ENCODE results near the gene YIPF1.

YIPF1 gene

DNA sequence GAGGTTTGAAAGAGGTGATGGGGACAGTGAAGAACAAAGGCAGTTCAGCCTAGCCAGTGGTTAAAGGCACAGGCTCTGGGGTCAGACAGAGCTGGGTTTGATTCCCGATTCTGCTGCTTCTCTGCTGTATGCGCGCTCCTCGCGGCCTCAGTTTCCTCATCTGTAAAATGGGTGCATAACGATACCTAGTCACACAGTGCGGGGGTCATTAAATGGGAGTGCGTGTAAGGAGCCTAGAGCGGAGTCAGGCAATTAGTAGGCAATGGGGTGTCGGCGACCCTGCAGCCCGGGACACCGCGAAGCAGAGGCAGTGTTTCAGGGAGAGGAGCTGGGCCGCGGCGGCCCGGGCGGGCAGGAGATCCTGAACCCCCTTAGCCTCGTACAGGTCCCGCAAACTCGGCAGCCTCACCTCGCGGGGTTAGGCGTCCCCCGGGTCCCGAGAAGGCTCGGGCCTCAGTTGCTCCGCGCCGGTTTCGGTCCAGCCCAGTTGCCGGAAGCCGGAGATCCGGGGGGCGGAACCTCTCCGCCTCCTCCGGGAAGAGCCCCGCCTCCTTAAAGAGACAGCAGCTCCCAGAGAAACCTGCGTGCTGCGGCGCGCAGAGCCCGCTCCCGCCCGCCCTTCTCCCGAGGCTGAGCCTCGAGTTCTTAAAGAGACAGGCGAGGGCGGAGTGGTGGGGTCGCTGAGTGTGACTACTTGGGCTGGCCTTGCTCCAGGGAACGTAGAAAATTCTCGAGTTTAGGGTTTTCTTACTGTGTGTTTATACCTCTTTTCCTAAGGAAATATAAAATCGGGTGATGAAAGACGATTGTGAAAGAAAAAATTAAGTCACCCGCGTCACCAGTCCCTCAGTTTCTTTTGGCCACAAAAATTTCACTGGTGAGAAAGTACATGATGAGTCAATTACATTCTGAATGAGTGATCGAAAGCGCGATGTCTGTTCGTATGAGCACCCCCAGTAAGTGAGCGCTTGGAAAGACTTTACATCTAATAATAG lies at the start of gene YIPF1:
Gene YIPF1, minus strand, starts transcription at position 494 of the 995 bp plus-strand sequence. CDS start 860 bp downstream, outside the sequence.
- no peaks in the 10 kb centered on the region for H3K9me3 ChIP-seq (ENCODE audit: control insufficient read depth in 1 of 2, low read length in 2 of 2)
- peak within 1 kb of the TSS; percentile 58 for H3K27ac ChIP-seq (ENCODE audit: low read depth, low read length)
- no peaks in the 10 kb centered on the region for H3K27me3 ChIP-seq (ENCODE audit: control insufficient read depth in 1 of 2, insufficient read depth in 2 of 2, low read length in 2 of 2)
- peak within 1 kb of the TSS; percentile 89 to 95 for H3K4me3 ChIP-seq (ENCODE audit: low read depth in 1 of 2, low read length in 2 of 2)
- peak within 1 kb of the TSS; percentile 82 to 83 for H3K9ac ChIP-seq (ENCODE audit: low read depth in 1 of 2, low read length in 2 of 2)
- H3K4me1 ChIP-seq (ENCODE audit: control insufficient read depth in 1 of 2, insufficient read depth in 2 of 2, low read length in 2 of 2), result peaks cover 15 to 16% of the 10 kb centered on the region in 2 donors
- peaks cover 0 to 14% of the 10 kb centered on the region in 2 donors for H3K36me3 ChIP-seq (ENCODE audit: control insufficient read depth in 1 of 2, insufficient read depth in 2 of 2, low read length in 2 of 2)

DNA sequence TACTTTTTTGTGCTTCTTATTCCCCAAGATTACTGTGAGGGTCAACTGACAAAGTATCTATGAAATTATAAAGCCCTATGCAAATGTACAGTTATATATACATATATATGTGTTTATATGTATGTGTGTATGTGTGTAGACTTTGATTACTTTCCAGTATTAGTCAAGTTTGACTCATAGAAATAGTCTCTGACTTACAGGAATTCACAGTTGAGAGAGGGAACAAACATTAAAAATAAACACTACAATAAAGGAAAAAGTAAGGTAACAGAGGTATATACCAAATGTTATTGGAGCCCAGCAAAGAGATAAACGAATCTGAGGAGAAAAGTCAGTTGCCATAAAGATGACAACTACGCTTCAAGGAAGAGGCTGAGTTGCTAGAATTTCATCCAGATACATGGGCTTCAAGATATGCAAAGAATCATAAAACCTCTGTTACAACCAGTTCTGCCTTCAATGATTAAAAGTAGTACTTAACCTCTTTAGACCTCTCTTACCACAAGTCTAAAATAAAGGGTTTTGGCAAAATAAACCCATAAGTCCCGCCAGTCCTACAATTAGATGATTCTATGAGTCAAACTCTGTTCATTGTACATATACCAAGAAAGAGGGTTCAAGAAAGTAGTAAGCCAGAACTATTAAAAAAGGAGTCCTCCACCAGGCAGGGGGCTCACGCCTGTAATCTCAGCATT lies 48.7 kb upstream of the YIPF1 start:
- Histone ChIP-seq H3K27ac (ENCODE audit: low read depth, low read length) (no peak overlapping the region), H3K9me3 (ENCODE audit: control insufficient read depth in 1 of 2, low read length in 2 of 2) (peaks cover 5 to 11% of the 10 kb centered on the region in 2 donors), H3K27me3 (ENCODE audit: control insufficient read depth in 1 of 2, insufficient read depth in 2 of 2, low read length in 2 of 2) (no peaks in the 10 kb centered on the region), H3K4me1 (ENCODE audit: control insufficient read depth in 1 of 2, insufficient read depth in 2 of 2, low read length in 2 of 2) (no peaks in the 10 kb centered on the region), H3K4me3 (ENCODE audit: low read depth in 1 of 2, low read length in 2 of 2) (no peak overlapping the region), H3K36me3 (ENCODE audit: control insufficient read depth in 1 of 2, insufficient read depth in 2 of 2, low read length in 2 of 2) (peaks cover 0 to 5% of the 10 kb centered on the region in 2 donors), H3K9ac (ENCODE audit: low read depth in 1 of 2, low read length in 2 of 2) (no peak overlapping the region)

DNA sequence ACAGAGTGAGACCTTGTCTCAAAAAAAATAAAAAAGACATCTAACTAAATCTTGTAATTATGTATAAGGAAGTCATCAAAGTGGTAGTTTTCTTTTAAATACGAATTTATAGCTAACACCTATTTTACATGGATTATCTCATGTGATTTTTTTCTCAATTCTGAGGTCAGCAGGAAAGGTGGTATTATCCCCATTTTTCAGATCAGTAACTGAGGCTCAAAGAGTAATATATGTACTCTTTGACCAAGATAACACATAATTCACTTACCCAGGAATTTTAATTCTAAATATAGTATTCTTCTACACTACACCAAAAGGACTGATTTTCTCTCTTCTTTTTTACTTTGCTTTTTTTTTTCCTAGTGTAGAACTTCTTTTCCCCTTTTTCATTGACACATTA lies 46.8 kb upstream of the YIPF1 start:
- H3K27ac ChIP-seq (ENCODE audit: low read depth, low read length), result no peak overlapping the region
- H3K9me3 ChIP-seq (ENCODE audit: control insufficient read depth in 1 of 2, low read length in 2 of 2), result peaks cover 5 to 14% of the 10 kb centered on the region in 2 donors
- no peak overlapping the region for H3K9ac ChIP-seq (ENCODE audit: low read depth in 1 of 2, low read length in 2 of 2)
- H3K27me3 ChIP-seq (ENCODE audit: control insufficient read depth in 1 of 2, insufficient read depth in 2 of 2, low read length in 2 of 2), result no peaks in the 10 kb centered on the region
- no peaks in the 10 kb centered on the region for H3K4me1 ChIP-seq (ENCODE audit: control insufficient read depth in 1 of 2, insufficient read depth in 2 of 2, low read length in 2 of 2)
- H3K36me3 ChIP-seq (ENCODE audit: control insufficient read depth in 1 of 2, insufficient read depth in 2 of 2, low read length in 2 of 2), result peaks cover 0 to 5% of the 10 kb centered on the region in 2 donors
- no peak overlapping the region for H3K4me3 ChIP-seq (ENCODE audit: low read depth in 1 of 2, low read length in 2 of 2)

DNA sequence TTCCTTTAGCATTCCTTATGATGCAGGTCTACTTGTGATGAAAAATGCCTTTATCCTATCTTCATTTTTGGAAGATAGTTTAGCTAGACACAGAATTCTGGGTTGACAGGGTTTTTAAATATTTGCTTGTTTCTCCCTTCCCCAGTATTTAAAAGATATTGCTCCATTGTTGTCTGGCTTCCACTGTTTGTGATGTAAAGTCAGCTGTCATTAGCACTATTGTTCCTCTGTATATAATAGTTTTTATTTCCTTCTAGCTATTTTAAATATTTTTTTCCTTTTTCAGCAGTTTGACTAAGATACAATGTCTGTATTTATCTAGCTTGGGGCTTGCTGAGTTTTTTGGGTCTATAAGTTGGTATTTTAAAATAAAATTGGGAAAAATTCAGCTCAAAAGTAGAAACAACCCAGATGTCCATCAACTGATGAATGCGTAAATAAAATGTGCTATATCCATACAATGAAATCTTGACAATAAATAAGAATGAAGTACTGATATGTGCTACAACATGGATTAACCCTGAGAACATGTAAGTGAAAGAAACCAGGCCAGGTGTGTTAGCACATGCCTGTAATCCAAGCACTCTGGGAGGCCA lies 44.7 kb upstream of the YIPF1 start:
- Histone ChIP-seq H3K27ac (ENCODE audit: low read depth, low read length) (no peak overlapping the region), H3K9me3 (ENCODE audit: control insufficient read depth in 1 of 2, low read length in 2 of 2) (peaks cover 5 to 14% of the 10 kb centered on the region in 2 donors), H3K4me1 (ENCODE audit: control insufficient read depth in 1 of 2, insufficient read depth in 2 of 2, low read length in 2 of 2) (no peaks in the 10 kb centered on the region), H3K27me3 (ENCODE audit: control insufficient read depth in 1 of 2, insufficient read depth in 2 of 2, low read length in 2 of 2) (no peaks in the 10 kb centered on the region), H3K36me3 (ENCODE audit: control insufficient read depth in 1 of 2, insufficient read depth in 2 of 2, low read length in 2 of 2) (peaks cover 3 to 6% of the 10 kb centered on the region in 2 donors), H3K9ac (ENCODE audit: low read depth in 1 of 2, low read length in 2 of 2) (no peak overlapping the region), H3K4me3 (ENCODE audit: low read depth in 1 of 2, low read length in 2 of 2) (no peak overlapping the region)

DNA sequence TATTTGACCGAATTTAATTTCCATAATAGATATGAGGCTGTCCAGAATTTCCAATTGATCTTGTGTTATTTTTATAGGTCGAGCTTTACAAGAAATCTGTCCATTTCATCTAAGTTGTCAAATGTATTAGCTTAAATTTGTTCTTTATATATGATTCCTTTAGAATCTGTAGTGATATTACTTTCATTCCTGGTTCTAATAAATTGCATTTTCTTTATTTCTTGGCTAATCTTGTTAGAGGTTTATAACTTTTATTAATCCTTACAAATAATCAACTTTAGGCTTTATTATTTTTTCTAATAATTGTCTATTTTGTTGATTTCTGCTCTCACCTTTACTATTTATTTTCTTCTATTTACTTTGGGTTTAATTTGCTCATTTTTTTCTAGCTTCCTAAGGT lies 41.9 kb upstream of the YIPF1 start:
- no peak overlapping the region for H3K9ac ChIP-seq (ENCODE audit: low read depth in 1 of 2, low read length in 2 of 2)
- H3K4me1 ChIP-seq (ENCODE audit: control insufficient read depth in 1 of 2, insufficient read depth in 2 of 2, low read length in 2 of 2), result no peaks in the 10 kb centered on the region
- peaks cover 3 to 15% of the 10 kb centered on the region in 2 donors for H3K36me3 ChIP-seq (ENCODE audit: control insufficient read depth in 1 of 2, insufficient read depth in 2 of 2, low read length in 2 of 2)
- peaks cover 5 to 14% of the 10 kb centered on the region in 2 donors for H3K9me3 ChIP-seq (ENCODE audit: control insufficient read depth in 1 of 2, low read length in 2 of 2)
- no peak overlapping the region for H3K27ac ChIP-seq (ENCODE audit: low read depth, low read length)
- H3K27me3 ChIP-seq (ENCODE audit: control insufficient read depth in 1 of 2, insufficient read depth in 2 of 2, low read length in 2 of 2), result no peaks in the 10 kb centered on the region
- no peak overlapping the region for H3K4me3 ChIP-seq (ENCODE audit: low read depth in 1 of 2, low read length in 2 of 2)

DNA sequence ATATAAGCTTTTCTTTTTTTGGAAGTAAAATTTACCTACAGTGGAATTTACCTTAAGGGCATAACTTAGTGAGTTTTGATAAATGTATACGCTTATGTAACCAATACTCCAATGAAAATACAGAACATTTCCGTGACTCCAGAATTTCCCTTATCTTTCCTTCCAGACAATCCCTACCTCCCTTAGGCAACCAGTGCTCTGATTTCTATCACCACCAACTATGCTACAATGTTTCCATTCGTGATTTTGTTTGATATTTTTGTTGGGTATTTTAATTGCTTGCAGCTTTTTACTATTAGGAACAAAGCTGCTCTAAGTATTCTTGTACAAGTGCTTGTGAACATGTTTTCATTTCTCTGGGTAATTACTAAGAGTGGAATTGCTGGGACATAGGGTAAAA lies 41.3 kb upstream of the YIPF1 start:
- Histone ChIP-seq H3K9ac (ENCODE audit: low read depth in 1 of 2, low read length in 2 of 2) (no peak overlapping the region), H3K4me3 (ENCODE audit: low read depth in 1 of 2, low read length in 2 of 2) (no peak overlapping the region), H3K27me3 (ENCODE audit: control insufficient read depth in 1 of 2, insufficient read depth in 2 of 2, low read length in 2 of 2) (no peaks in the 10 kb centered on the region), H3K27ac (ENCODE audit: low read depth, low read length) (no peak overlapping the region), H3K36me3 (ENCODE audit: control insufficient read depth in 1 of 2, insufficient read depth in 2 of 2, low read length in 2 of 2) (peaks cover 3 to 15% of the 10 kb centered on the region in 2 donors), H3K4me1 (ENCODE audit: control insufficient read depth in 1 of 2, insufficient read depth in 2 of 2, low read length in 2 of 2) (no peaks in the 10 kb centered on the region), H3K9me3 (ENCODE audit: control insufficient read depth in 1 of 2, low read length in 2 of 2) (peaks cover 5 to 14% of the 10 kb centered on the region in 2 donors)

DNA sequence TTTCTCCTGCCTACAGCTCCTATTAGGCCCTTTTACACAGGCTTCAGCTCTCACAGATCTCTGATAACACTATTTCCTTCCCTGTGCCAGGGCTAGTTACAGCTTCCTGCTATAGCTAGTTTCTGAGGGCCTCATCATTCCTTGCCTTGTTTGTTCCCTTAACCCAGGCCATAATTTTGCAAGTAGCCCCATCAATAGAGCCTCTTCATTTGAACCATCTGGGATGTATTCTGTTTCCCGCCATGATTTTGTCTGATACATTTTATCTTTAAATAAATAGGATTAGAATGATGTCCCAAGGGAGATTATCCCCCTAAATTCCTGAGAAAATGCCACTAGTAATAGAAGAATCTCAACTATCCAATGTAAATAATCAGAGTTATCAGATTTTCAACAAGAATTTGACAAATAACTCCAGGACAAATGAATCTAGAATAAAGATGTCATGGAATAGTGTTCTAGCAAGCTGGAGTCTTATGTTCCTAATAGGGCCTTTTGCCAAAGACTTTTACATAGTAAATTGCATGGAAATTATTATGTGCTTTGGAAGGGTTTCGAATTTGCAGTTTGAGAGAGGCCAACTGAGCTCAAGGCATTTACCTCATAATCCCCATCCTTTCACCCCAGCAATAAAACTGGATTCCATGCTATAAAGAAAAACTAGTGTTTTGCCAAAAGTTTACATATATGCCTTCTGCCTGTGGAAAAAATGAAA lies 39.8 kb upstream of the YIPF1 start:
- Histone ChIP-seq H3K4me1 (ENCODE audit: control insufficient read depth in 1 of 2, insufficient read depth in 2 of 2, low read length in 2 of 2) (no peaks in the 10 kb centered on the region), H3K27me3 (ENCODE audit: control insufficient read depth in 1 of 2, insufficient read depth in 2 of 2, low read length in 2 of 2) (no peaks in the 10 kb centered on the region), H3K9me3 (ENCODE audit: control insufficient read depth in 1 of 2, low read length in 2 of 2) (peaks cover 2 to 8% of the 10 kb centered on the region in 2 donors), H3K4me3 (ENCODE audit: low read depth in 1 of 2, low read length in 2 of 2) (no peak overlapping the region), H3K9ac (ENCODE audit: low read depth in 1 of 2, low read length in 2 of 2) (no peak overlapping the region), H3K36me3 (ENCODE audit: control insufficient read depth in 1 of 2, insufficient read depth in 2 of 2, low read length in 2 of 2) (peaks cover 3 to 10% of the 10 kb centered on the region in 2 donors), H3K27ac (ENCODE audit: low read depth, low read length) (no peak overlapping the region)

DNA sequence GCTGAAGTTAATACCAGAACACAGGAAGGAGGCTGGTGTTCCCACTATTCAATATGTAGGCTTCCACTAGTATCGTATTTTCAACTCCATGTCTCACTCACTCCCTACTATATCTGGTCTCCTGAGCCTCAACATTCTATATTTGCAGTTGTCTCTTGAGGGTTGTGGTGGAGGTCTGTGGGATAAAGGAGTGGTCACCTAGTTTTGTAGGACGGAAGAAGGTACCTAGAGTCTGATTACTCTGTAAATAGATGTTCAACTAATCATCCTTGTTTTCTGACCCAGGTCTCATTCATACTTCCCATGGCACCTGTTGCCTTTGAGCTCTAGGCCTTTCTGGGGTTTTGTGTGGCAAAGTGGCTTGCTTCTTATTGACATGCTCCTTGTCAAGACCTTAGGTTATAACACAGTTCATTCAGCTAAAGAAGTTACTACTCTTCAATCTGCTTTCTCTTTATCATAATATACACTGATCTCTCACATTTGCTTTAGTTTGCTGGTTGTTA lies 37.8 kb upstream of the YIPF1 start:
- Histone ChIP-seq H3K27ac (ENCODE audit: low read depth, low read length) (no peak overlapping the region), H3K9me3 (ENCODE audit: control insufficient read depth in 1 of 2, low read length in 2 of 2) (peaks cover 0 to under 1% of the 10 kb centered on the region in 2 donors), H3K9ac (ENCODE audit: low read depth in 1 of 2, low read length in 2 of 2) (no peak overlapping the region), H3K27me3 (ENCODE audit: control insufficient read depth in 1 of 2, insufficient read depth in 2 of 2, low read length in 2 of 2) (no peaks in the 10 kb centered on the region), H3K36me3 (ENCODE audit: control insufficient read depth in 1 of 2, insufficient read depth in 2 of 2, low read length in 2 of 2) (peaks cover 3 to 10% of the 10 kb centered on the region in 2 donors), H3K4me1 (ENCODE audit: control insufficient read depth in 1 of 2, insufficient read depth in 2 of 2, low read length in 2 of 2) (peaks cover 0 to 4% of the 10 kb centered on the region in 2 donors), H3K4me3 (ENCODE audit: low read depth in 1 of 2, low read length in 2 of 2) (no peak overlapping the region)

DNA sequence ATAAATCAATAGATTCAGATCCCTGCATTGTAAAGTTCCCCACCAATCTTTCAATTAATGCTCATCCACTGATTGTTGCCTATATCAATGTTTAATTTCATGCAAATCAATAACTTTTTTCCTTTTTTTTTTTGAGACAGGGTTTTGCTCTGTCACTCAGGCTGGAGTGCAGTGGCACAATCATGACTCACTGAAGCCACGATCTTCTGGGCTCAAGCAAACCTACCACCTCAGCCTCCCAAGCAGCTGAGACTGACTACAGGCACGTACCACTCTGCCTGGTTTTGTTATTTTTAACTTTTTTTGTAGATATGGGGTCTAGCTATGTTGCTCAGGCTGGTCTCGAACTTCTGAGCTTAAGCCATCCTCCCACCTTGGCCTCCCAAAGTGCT lies 30.1 kb upstream of the YIPF1 start:
- Histone ChIP-seq H3K9ac (ENCODE audit: low read depth in 1 of 2, low read length in 2 of 2) (no peak overlapping the region), H3K27ac (ENCODE audit: low read depth, low read length) (no peak overlapping the region), H3K9me3 (ENCODE audit: control insufficient read depth in 1 of 2, low read length in 2 of 2) (no peaks in the 10 kb centered on the region), H3K4me3 (ENCODE audit: low read depth in 1 of 2, low read length in 2 of 2) (no peak overlapping the region), H3K4me1 (ENCODE audit: control insufficient read depth in 1 of 2, insufficient read depth in 2 of 2, low read length in 2 of 2) (peaks cover 0 to 7% of the 10 kb centered on the region in 2 donors), H3K27me3 (ENCODE audit: control insufficient read depth in 1 of 2, insufficient read depth in 2 of 2, low read length in 2 of 2) (no peaks in the 10 kb centered on the region), H3K36me3 (ENCODE audit: control insufficient read depth in 1 of 2, insufficient read depth in 2 of 2, low read length in 2 of 2) (peaks cover 0 to 6% of the 10 kb centered on the region in 2 donors)
